ENCODE data around the gene CFAP97D2. TPM values are rescaled to one million over a fixed set of nuclear protein-coding genes. Genes with fewer than 3 reads are reported as not detected.
A peak's percentile ranks its signal among the peaks of the same experiment; 100 is the strongest.

Gene CFAP97D2
- total RNA-seq, 1 donor from 2014 or later: not detected

- Histone ChIP-seq H3K36me3 (ENCODE audit: control insufficient read depth, insufficient read depth, low read length) (no peaks in the 10 kb centered on the region), H3K27me3 (ENCODE audit: control insufficient read depth, insufficient read depth, low read length) (no peaks in the 10 kb centered on the region), H3K4me3 (ENCODE audit: low read depth, low read length) (peak overlapping the region; percentile 96)
- no peak for TF ChIP-seq CTCF (IDR thresholded peaks at IDR 0.05; ENCODE audit: insufficient read depth, low read length, poor library complexity, severe bottlenecking)
- no peak for DNase-seq (ENCODE audit: low read depth)
Observed at GRCh38 chr13:114235697-114236096, 56.6 kb downstream of the CFAP97D2 start.

GRCh38 chr13:114236227-114236626 lies 57.2 kb downstream of the CFAP97D2 start:
- H3K27me3 ChIP-seq (ENCODE audit: control insufficient read depth, insufficient read depth, low read length): no peaks in the 10 kb centered on the region
- no peak for TF ChIP-seq CTCF (IDR thresholded peaks at IDR 0.05; ENCODE audit: insufficient read depth, low read length, poor library complexity, severe bottlenecking)
- H3K36me3 ChIP-seq (ENCODE audit: control insufficient read depth, insufficient read depth, low read length): no peaks in the 10 kb centered on the region
- no peak for DNase-seq (ENCODE audit: low read depth)
- peak overlapping the region; percentile 96 for H3K4me3 ChIP-seq (ENCODE audit: low read depth, low read length)

GRCh38 chr13:114237415-114238112 lies 58.5 kb downstream of the CFAP97D2 start:
- no peak for DNase-seq (ENCODE audit: low read depth)
- Histone ChIP-seq H3K36me3 (ENCODE audit: control insufficient read depth, insufficient read depth, low read length) (no peaks in the 10 kb centered on the region), H3K27me3 (ENCODE audit: control insufficient read depth, insufficient read depth, low read length) (no peaks in the 10 kb centered on the region), H3K4me3 (ENCODE audit: low read depth, low read length) (no peak overlapping the region)
- no peak for TF ChIP-seq CTCF (IDR thresholded peaks at IDR 0.05; ENCODE audit: insufficient read depth, low read length, poor library complexity, severe bottlenecking)

GRCh38 chr13:114241918-114242317 lies 62.9 kb downstream of the CFAP97D2 start:
- DNase-seq (ENCODE audit: low read depth): no peak
- TF ChIP-seq CTCF (IDR thresholded peaks at IDR 0.05; ENCODE audit: insufficient read depth, low read length, poor library complexity, severe bottlenecking): no peak
- H3K27me3 ChIP-seq (ENCODE audit: control insufficient read depth, insufficient read depth, low read length): no peaks in the 10 kb centered on the region
- H3K4me3 ChIP-seq (ENCODE audit: low read depth, low read length): no peak overlapping the region
- H3K36me3 ChIP-seq (ENCODE audit: control insufficient read depth, insufficient read depth, low read length): peaks cover 2% of the 10 kb centered on the region

GRCh38 chr13:114243971-114244370 lies 64.9 kb downstream of the CFAP97D2 start:
- no peak for DNase-seq (ENCODE audit: low read depth)
- no peak overlapping the region for H3K4me3 ChIP-seq (ENCODE audit: low read depth, low read length)
- no peak for TF ChIP-seq CTCF (IDR thresholded peaks at IDR 0.05; ENCODE audit: insufficient read depth, low read length, poor library complexity, severe bottlenecking)
- H3K36me3 ChIP-seq (ENCODE audit: control insufficient read depth, insufficient read depth, low read length): peaks cover 2% of the 10 kb centered on the region
- no peaks in the 10 kb centered on the region for H3K27me3 ChIP-seq (ENCODE audit: control insufficient read depth, insufficient read depth, low read length)

- Histone ChIP-seq H3K4me3 (ENCODE audit: low read depth, low read length) (no peak overlapping the region), H3K36me3 (ENCODE audit: control insufficient read depth, insufficient read depth, low read length) (peaks cover 2% of the 10 kb centered on the region), H3K27me3 (ENCODE audit: control insufficient read depth, insufficient read depth, low read length) (no peaks in the 10 kb centered on the region)
- no peak for DNase-seq (ENCODE audit: low read depth)
- TF ChIP-seq CTCF (IDR thresholded peaks at IDR 0.05; ENCODE audit: insufficient read depth, low read length, poor library complexity, severe bottlenecking): no peak
Observed at GRCh38 chr13:114244637-114245036, 65.6 kb downstream of the CFAP97D2 start.
